Adrenal gland (tissue), 5 donors: ENCODE measurements around the gene PWWP2B.

Experiments used
- CTCF ChIP-seq, 6 experiments: fragments of 450-650 bp in 4 of 6; fragments of 200-600 bp in 2 of 6; sonication (generic) in 1 of 6; IDR thresholded peaks; 1 replicate in 5 of 6; 2 replicates in 1 of 6; pipeline versions ENCODE4 v1.5.1 to v1.8.0; 2016 to 2021; ENCODE audit warnings: antibody characterized with exemption in 6 of 6, mild to moderate bottlenecking in 2 of 6, moderate library complexity in 1 of 6
- POLR2A ChIP-seq, 2 donors: fragments of 450-650 bp; IDR thresholded peaks; one replicate each; pipeline ENCODE4 v1.6.1; 2017; ENCODE audit warnings: antibody characterized with exemption in 2 of 2, mild to moderate bottlenecking in 2 of 2, moderate library complexity in 1 of 2
- donor health status: DM: no; HTN: no; CAD: no.

GRCh38 chr10:132383101-132383500 lies 13.9 kb upstream of the PWWP2B start:
- TF ChIP-seq CTCF (IDR thresholded peaks at IDR 0.05) (no peak), POLR2A (IDR thresholded peaks at IDR 0.05) (no peak)
